Measurements from ENCODE around the gene PIAS1. TPM values are rescaled to one million over a fixed set of nuclear protein-coding genes. Genes with fewer than 3 reads are reported as not detected.
"Not testable (repeated sequence)": the region's sequence is repeated elsewhere in the genome, so short reads cannot be mapped to it uniquely, and the experiment has no call there.

PIAS1 gene
- total RNA-seq, 2 experiments from 2014 or later: 20.4 to 24.4 TPM

DNA sequence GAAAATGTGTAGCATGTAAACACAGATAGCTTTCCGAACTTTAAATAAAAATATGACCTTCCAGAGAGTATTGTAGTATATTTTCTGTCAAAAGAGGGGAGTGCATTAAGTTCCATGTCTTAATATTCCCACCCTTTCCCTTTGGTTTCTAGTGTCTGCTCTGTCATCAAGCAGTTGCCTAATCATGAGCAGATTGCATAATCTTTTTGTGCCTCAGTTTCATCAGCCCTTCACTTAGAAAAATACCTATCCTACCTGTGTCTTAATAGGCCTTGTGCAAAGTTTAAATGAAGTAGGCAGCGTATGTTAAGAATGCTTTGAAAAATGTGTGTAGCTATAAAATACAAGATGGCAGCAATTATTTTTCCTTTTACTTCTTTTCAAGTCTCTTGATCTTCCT, 98.2 kb downstream of the PIAS1 start:
- H3K27me3 Mint-ChIP-seq: no peaks in the 10 kb centered on the region
- no peaks in the 10 kb centered on the region for H3K9me3 Mint-ChIP-seq
- no peak overlapping the region for H3K4me3 Mint-ChIP-seq
- no peak overlapping the region for H3K27ac Mint-ChIP-seq
- no peak for DNase-seq
- H3K4me1 Mint-ChIP-seq: peaks cover 9% of the 10 kb centered on the region
- H3K36me3 Mint-ChIP-seq: peaks cover 18% of the 10 kb centered on the region

DNA sequence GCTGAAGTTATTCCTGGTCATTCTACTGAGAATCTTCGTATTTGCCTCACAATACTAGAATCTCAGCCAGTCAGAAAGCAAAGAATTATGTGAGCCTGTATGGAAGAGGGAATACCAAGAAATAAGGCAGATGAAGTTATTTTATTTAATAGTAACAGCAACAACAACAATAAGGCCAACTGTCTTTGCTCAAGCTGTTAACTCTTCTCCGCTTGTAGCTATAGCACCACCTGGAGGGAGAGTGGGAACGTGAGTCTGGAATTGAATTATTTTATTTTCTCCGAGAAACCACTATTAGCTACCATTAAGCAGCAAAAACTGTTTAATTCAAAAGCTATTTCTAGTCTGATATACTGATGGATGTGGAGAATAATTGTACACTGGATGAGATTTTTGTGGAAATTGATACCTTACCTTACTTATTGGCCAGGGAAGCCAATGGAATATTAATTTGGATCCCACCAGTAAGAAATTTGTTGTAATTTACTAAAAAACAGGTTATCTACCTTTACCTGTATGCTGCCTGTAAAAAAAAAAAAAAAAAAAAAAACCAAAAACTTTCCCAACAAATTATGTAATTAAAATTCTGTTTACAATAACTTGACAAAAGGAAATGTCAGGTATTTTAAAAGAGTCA, 100.9 kb downstream of the PIAS1 start:
- Mint-ChIP-seq H3K9me3 (no peaks in the 10 kb centered on the region), H3K4me3 (no peak overlapping the region), H3K4me1 (no peaks in the 10 kb centered on the region), H3K27me3 (no peaks in the 10 kb centered on the region), H3K27ac (no peak overlapping the region), H3K36me3 (peaks cover 15% of the 10 kb centered on the region)
- DNase-seq: peak; percentile 5

DNA sequence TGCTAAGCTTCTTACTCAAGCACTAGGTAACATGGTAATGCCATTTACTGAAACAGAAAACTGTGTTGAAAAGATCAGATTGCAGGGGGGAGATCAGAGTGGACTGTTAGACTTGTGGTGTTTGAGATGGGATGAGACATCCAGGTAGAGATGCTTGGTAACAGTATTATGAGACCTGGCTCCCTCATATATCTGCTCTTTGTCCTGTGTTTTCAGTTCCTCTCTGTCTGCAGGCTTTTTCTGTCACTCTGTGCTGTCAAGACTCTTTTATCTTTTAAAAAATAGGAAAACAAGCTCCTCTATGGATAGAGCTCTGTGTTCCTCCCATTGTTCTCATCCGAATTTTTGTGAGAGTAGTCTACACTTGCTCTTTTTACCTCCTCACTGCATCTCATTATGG, 103.0 kb downstream of the PIAS1 start:
- Mint-ChIP-seq H3K4me1 (no peaks in the 10 kb centered on the region), H3K36me3 (peaks cover 31% of the 10 kb centered on the region), H3K4me3 (no peak overlapping the region), H3K9me3 (no peaks in the 10 kb centered on the region), H3K27me3 (no peaks in the 10 kb centered on the region), H3K27ac (no peak overlapping the region)
- DNase-seq: no peak

DNA sequence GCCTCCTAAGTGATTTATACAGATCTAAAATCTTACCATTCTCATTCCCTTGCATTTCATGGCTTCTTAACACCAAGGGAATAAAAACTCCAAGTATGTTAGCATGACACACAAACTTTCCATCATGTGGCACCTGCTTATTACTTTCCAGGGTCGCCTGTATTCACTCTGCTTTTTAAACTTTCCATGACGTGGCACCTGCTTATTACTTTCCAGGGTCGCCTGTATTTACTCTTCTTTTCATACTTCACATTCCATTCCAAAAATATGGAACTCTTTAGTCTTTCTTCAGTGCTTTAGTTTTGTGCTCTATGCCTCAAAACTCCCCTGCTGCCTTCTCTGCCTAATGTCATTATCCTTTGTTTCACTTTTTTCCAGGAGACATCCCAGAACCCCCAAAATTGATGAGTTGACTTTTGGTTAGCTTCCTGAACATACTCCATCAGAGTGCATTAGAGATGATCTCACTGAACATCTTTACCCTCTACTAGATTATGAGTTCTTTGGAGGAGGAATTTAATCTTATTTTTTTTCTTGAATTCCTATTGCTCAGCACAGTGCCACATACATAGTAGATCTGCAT, 104.0 kb downstream of the PIAS1 start:
- no peaks in the 10 kb centered on the region for H3K27me3 Mint-ChIP-seq
- H3K36me3 Mint-ChIP-seq: peaks cover 32% of the 10 kb centered on the region
- DNase-seq: no peak
- peaks cover 2% of the 10 kb centered on the region for H3K4me1 Mint-ChIP-seq
- no peak overlapping the region for H3K4me3 Mint-ChIP-seq
- H3K9me3 Mint-ChIP-seq: no peaks in the 10 kb centered on the region
- H3K27ac Mint-ChIP-seq: no peak overlapping the region

DNA sequence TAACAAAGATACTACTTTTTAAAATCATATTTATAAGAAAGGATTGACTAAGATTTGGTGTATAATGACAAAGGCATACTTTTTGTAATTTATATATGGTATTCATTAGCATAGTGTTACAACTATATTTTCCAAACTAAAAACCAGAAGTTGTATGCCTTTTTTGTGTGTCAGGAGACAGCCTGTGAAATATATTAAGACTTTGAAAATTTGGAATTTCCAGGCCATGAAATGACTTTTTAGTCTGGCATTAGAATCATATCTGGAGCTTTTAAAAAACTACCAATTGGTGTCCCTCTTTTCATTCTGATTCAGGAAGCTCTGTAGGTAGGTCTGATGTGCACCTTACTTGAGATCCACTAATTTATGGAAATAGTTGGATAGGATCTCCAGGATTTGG, 109.1 kb downstream of the PIAS1 start:
- no peak overlapping the region for H3K4me3 Mint-ChIP-seq
- no peak for DNase-seq
- H3K9me3 Mint-ChIP-seq: no peaks in the 10 kb centered on the region
- peaks cover 2% of the 10 kb centered on the region for H3K4me1 Mint-ChIP-seq
- no peaks in the 10 kb centered on the region for H3K27me3 Mint-ChIP-seq
- H3K27ac Mint-ChIP-seq: no peak overlapping the region
- peaks cover 39% of the 10 kb centered on the region for H3K36me3 Mint-ChIP-seq

DNA sequence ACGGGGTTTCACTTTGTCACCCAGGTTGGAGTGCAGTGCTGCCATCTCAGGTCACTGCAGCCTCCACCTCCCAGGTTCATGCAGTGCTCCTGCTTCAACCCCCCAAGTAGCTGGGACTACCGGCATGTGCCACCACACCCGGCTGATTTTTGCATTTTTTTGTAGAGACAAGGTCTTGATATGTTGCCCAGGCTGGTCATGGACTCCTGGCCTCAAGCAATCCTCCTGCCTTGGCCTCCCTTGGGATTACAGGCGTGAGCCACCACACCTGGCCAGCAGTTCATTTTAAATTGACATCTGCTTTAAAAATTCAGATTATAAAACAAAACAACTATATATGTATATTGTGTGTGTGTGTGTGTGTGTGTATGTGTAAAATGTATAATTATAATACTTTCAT, 112.7 kb downstream of the PIAS1 start:
- DNase-seq: no peak
- Mint-ChIP-seq H3K9me3 (peaks cover under 1% of the 10 kb centered on the region), H3K36me3 (peaks cover 23% of the 10 kb centered on the region), H3K27me3 (no peaks in the 10 kb centered on the region), H3K27ac (no peak overlapping the region), H3K4me3 (no peak overlapping the region), H3K4me1 (peaks cover 2% of the 10 kb centered on the region)

DNA sequence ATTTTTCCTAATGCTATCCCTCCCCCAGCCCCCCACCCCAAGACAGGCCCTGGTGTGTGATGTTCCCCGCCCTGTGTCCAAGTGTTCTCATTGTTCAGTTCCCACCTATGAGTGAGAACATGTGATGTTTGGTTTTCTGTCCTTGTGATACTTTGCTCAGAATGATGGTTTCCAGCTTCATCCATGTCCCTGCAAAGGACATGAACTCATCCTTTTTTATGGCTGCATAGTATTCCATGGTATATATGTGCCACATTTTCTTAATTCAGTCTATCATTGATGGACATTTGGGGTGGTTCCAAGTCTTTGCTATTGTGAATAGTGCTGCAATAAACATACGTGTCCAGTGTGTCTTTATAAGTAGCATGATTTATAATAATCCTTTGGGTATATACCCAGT, 117.9 kb downstream of the PIAS1 start:
- not testable (repeated sequence) for DNase-seq, H3K27ac Mint-ChIP-seq, H3K4me3 Mint-ChIP-seq, H3K9me3 Mint-ChIP-seq, H3K27me3 Mint-ChIP-seq, H3K4me1 Mint-ChIP-seq
- H3K36me3 Mint-ChIP-seq: peaks cover 11% of the 10 kb centered on the region

DNA sequence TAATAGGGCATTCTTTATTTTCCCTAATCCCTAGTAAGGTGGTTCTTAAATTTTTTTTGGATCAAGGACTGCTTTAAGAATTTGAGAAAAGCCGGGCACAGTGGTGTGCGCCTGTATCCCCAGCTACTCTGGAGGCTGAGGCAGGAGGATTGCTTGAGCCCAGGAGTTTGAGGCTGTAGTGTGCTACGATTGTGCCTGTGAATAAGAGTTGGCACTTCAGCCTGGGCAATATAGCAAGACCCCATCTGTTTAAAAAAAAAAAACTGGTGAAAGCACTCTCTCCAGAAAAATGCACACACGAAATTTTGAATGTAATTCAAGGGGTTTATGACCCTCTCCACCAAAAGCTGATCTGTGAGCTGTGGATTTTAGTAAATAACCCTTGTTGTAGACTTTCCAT, 119.0 kb downstream of the PIAS1 start:
- no peaks in the 10 kb centered on the region for H3K4me1 Mint-ChIP-seq
- H3K27ac Mint-ChIP-seq: no peak overlapping the region
- H3K4me3 Mint-ChIP-seq: no peak overlapping the region
- peaks cover 14% of the 10 kb centered on the region for H3K36me3 Mint-ChIP-seq
- H3K27me3 Mint-ChIP-seq: no peaks in the 10 kb centered on the region
- H3K9me3 Mint-ChIP-seq: peaks cover 2% of the 10 kb centered on the region
- no peak for DNase-seq

DNA sequence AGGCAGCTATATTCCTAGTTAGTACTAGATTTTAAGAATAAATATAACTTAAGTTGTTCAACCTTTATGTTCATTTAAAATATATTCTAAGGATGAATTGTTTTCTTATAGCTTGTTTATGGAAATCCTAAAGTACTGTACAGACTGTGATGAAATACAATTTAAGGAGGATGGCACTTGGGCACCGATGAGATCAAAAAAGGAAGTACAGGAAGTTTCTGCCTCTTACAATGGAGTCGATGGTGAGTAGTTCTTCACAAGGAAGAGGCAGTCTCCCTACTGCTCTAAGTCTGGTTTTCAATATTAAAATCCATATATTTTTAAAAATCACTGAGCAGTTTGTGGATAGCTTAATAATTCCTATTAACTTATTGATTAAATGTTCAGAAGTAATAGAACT, 121.4 kb downstream of the PIAS1 start:
- H3K4me1 Mint-ChIP-seq: no peaks in the 10 kb centered on the region
- no peak overlapping the region for H3K27ac Mint-ChIP-seq
- peaks cover 15% of the 10 kb centered on the region for H3K36me3 Mint-ChIP-seq
- DNase-seq: no peak
- peaks cover 2% of the 10 kb centered on the region for H3K9me3 Mint-ChIP-seq
- no peak overlapping the region for H3K4me3 Mint-ChIP-seq
- no peaks in the 10 kb centered on the region for H3K27me3 Mint-ChIP-seq

DNA sequence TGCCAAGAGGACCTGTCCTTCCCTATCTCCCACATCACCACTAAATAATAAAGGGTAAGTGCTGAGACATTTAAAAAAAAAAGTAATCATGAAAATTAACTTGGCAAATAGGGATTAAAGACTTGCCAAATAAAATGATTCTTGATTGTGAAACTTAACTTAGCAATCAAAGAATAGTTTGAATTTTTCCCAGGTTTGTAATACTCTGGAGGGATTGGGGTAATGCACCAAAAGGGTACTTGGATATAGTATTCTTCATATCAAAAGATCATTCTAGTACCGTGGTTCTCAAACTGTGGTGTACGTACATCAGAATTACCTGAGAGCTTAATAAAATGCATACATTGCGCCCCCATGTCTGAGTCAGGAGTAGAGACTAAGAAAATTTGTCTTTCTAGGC, 122.5 kb downstream of the PIAS1 start:
- H3K36me3 Mint-ChIP-seq: peaks cover 18% of the 10 kb centered on the region
- no peaks in the 10 kb centered on the region for H3K27me3 Mint-ChIP-seq
- no peak overlapping the region for H3K27ac Mint-ChIP-seq
- no peak for DNase-seq
- peaks cover 2% of the 10 kb centered on the region for H3K9me3 Mint-ChIP-seq
- no peaks in the 10 kb centered on the region for H3K4me1 Mint-ChIP-seq
- H3K4me3 Mint-ChIP-seq: no peak overlapping the region

DNA sequence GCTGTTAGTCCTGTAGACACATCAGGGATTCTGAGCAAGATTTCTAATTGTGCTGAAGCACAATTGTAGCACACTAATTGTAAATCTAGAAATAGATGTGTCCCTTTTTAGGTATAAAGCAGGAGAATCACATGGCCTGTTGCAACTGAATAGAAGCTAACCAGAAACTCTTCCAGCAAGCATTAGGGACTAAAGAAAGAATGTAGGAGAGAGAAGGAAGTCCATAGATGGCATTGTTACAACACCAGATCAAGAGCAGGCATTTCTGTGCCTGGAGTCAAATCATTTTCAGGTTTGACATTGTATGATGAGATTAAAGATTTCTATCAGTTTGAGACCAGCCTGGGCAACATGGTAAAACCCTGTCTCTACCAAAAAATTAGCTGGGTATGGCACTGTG, 123.6 kb downstream of the PIAS1 start:
- no peak overlapping the region for H3K27ac Mint-ChIP-seq
- DNase-seq: no peak
- H3K4me1 Mint-ChIP-seq: no peaks in the 10 kb centered on the region
- H3K4me3 Mint-ChIP-seq: no peak overlapping the region
- H3K9me3 Mint-ChIP-seq: no peaks in the 10 kb centered on the region
- no peaks in the 10 kb centered on the region for H3K27me3 Mint-ChIP-seq
- H3K36me3 Mint-ChIP-seq: peaks cover 14% of the 10 kb centered on the region

DNA sequence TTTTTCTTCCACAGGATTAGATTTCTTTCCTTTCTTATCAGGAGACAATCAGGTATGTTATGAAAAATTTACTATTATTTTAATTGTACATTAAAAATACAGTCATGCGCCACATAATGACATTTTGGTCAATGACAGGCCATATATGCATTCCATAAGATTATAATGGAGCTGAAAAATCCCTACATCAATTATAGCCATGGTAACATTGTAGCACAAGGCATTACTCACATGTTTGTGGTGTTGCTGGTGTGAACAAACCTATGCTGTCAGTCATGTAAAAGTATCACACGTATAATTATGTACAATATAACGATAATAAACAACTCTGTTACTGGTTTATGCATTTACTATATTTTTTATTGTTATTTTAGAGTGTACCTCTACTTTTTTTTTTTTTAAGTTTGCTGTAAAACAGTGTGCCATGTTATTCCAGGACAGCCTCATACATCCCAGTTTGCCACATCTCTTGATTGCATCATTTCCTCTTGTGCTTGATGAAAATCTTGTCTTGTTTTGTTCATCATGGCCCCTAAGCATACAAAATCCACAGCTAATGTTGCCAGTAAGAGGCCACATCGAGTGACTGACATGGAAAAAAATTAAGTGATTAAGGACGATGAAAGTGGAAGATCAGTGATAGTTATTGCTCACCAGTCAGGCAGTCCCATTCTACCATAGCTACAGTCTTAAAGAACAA, 129.7 kb downstream of the PIAS1 start:
- Mint-ChIP-seq H3K27ac (peak overlapping the region; percentile 77), H3K4me1 (peaks cover 2% of the 10 kb centered on the region), H3K4me3 (no peak overlapping the region), H3K9me3 (no peaks in the 10 kb centered on the region), H3K27me3 (no peaks in the 10 kb centered on the region), H3K36me3 (peaks cover 26% of the 10 kb centered on the region)
- no peak for DNase-seq

DNA sequence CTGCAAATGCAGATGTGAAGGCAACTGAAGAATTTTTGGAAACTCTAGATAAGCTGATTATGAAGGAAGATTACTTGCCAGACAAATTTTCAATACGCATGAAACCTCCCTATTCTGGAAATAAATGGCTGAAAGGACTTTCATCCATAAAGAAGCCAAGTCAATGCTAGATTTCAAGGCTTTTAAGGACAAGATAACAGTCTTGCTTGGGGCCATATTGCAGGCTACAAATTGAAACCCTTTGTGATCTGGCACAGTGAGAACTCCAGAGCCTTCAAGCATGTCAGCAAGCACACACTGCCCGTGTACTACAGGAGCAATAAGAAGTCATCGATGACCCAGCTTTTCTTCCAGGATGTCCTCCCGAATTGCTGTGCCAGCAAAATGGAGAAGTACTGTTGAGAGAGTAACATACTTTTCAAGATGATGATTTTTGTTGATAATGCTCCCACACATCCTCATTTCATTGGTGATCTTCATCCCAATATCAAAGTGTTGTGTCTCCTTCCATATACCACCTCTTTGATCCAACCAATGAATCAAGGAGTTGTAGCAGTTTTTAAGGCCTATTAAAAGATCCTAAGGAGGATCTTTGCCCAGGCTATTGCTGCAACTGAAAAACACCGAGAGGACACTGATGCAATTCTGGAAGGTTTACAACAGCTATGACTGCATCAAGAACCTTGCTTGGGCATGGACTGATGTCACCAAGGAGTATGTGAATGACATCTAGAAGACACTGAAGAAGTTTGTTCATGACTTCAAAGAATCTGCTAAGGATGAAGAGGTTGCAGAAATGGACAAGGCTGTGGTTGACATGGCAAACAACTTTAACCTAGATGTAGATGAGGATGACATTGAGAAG, 130.7 kb downstream of the PIAS1 start:
- peak overlapping the region; percentile 77 for H3K27ac Mint-ChIP-seq
- H3K9me3 Mint-ChIP-seq: no peaks in the 10 kb centered on the region
- H3K4me3 Mint-ChIP-seq: no peak overlapping the region
- H3K36me3 Mint-ChIP-seq: peaks cover 25% of the 10 kb centered on the region
- DNase-seq: no peak
- H3K27me3 Mint-ChIP-seq: no peaks in the 10 kb centered on the region
- H3K4me1 Mint-ChIP-seq: peaks cover 2% of the 10 kb centered on the region

DNA sequence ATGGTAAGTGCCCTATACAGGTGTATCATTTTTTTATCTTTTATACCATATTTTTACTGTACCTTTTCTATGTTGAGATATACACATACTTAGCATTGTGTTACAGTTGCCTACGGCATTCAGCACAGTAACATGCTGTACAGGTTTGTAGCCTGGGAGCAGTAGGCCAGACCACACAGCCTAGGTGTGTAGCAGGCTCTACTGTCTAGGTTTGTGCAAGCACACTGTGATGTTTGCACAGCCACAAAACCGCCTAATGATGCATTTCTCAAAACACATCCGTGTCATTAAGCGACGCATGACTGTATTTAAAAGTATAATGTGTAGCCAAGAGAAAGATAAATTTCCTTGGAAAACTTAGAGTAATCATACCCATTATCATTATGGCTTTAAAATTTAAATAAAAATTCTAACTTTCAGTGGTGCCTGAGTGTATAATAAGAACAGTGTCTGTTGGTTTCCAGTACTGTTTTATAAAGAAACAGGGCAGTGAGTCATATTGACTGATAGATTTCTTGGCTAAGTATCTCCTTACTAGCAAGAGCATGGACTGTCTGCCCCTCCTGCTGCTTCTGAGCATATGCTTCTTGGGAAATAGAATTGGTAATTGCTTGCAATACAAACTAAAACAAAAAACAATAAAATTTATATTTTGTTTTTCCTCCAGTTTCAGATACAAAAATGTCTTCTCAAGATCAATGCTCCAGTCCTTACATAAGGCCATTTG, 132.7 kb downstream of the PIAS1 start:
- no peak for DNase-seq
- Mint-ChIP-seq H3K4me3 (no peak overlapping the region), H3K36me3 (peaks cover 21% of the 10 kb centered on the region), H3K27me3 (no peaks in the 10 kb centered on the region), H3K9me3 (no peaks in the 10 kb centered on the region), H3K4me1 (peaks cover 2% of the 10 kb centered on the region), H3K27ac (no peak overlapping the region)

DNA sequence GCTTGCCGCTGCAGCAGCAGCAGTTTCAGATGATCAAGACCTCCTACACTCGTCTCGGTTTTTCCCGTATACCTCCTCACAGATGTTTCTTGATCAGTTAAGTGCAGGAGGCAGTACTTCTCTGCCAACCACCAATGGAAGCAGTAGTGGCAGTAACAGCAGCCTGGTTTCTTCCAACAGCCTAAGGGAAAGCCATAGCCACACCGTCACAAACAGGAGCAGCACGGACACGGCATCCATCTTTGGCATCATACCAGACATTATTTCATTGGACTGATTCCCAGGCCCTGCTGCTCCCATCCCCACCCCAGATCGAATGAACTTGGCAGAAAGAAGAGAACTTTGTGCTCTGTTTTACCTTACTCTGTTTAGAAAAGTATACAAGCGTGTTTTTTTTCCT, 133.4 kb downstream of the PIAS1 start:
- peaks cover 21% of the 10 kb centered on the region for H3K36me3 Mint-ChIP-seq
- no peak for DNase-seq
- peaks cover 2% of the 10 kb centered on the region for H3K4me1 Mint-ChIP-seq
- H3K27me3 Mint-ChIP-seq: no peaks in the 10 kb centered on the region
- H3K4me3 Mint-ChIP-seq: no peak overlapping the region
- H3K9me3 Mint-ChIP-seq: no peaks in the 10 kb centered on the region
- peak overlapping the region; percentile 1 for H3K27ac Mint-ChIP-seq

Measured in activated naive CD8-positive, alpha-beta T cell treated with anti-CD3 and anti-CD28 coated beads for 36 hours (primary cell).